ENCODE results near the gene FAHD1. TPM values are rescaled to one million over a fixed set of nuclear protein-coding genes. Genes with fewer than 3 reads are reported as not detected.

FAHD1 gene
- total and polyA plus RNA-seq, 4 donors: 42.7 to 84.2 (median 61.4) TPM

GRCh38 chr16:1786242-1787055, 40.6 kb upstream of the FAHD1 start:
- no peak for TF ChIP-seq FOXA1 (IDR thresholded peaks at IDR 0.05)
- no peak for TF ChIP-seq MAX (IDR thresholded peaks at IDR 0.05)
- TF ChIP-seq SP1 (IDR thresholded peaks at IDR 0.05): no peak
- no peak for TF ChIP-seq REST (IDR thresholded peaks at IDR 0.05)
- no peak for TF ChIP-seq GABPA (IDR thresholded peaks at IDR 0.05 in 1 of 2, conservative IDR thresholded peaks at IDR 0.05 in 1 of 2)
- no peak for TF ChIP-seq TAF1 (conservative IDR thresholded peaks at IDR 0.05)
- no peak for TF ChIP-seq HNF4A (conservative IDR thresholded peaks at IDR 0.05)
- no peak for TF ChIP-seq ATF3 (IDR thresholded peaks at IDR 0.05)
- no peak for TF ChIP-seq JUND (IDR thresholded peaks at IDR 0.05)
- TF ChIP-seq EGR1 (IDR thresholded peaks at IDR 0.05; ENCODE audit: low read depth in 2 of 2): no peak
- TF ChIP-seq NR2F2 (IDR thresholded peaks at IDR 0.05): no peak
- Histone ChIP-seq H3K4me1 (ENCODE audit: control insufficient read depth in 4 of 4, insufficient read depth in 4 of 4, low read length in 3 of 4) (peaks cover 8 to 61% (median 39%) of the 10 kb centered on the region in 4 donors), H3K9me3 (ENCODE audit: control insufficient read depth in 4 of 4, low read length in 3 of 4) (no peaks in the 10 kb centered on the region), H3K27me3 (ENCODE audit: control insufficient read depth in 4 of 4, insufficient read depth in 4 of 4, low read length in 3 of 4) (no peaks in the 10 kb centered on the region), H3K9ac (ENCODE audit: low read depth in 1 of 2, low read length in 2 of 2) (no peak overlapping the region), H3K36me3 (ENCODE audit: control insufficient read depth in 4 of 4, insufficient read depth in 3 of 4, low read depth in 1 of 4, low read length in 3 of 4) (peaks cover 0 to 34% (median 5%) of the 10 kb centered on the region in 4 donors), H3K4me3 (ENCODE audit: low read depth in 1 of 3, low read length in 3 of 3) (no peak overlapping the region), H3K27ac (ENCODE audit: low read depth in 1 of 2, low read length in 2 of 2) (no peak overlapping the region)
- DNase-seq (ENCODE audit: low spot score): no peak
- 91% methylated on average over 51 of the region's 51 CpGs for WGBS

- H3K9me3 ChIP-seq (ENCODE audit: control insufficient read depth in 4 of 4, low read length in 3 of 4): no peaks in the 10 kb centered on the region
- peaks cover 0 to 34% (median 5%) of the 10 kb centered on the region in 4 donors for H3K36me3 ChIP-seq (ENCODE audit: control insufficient read depth in 4 of 4, insufficient read depth in 3 of 4, low read depth in 1 of 4, low read length in 3 of 4)
- DNase-seq (ENCODE audit: low spot score): no peak
- no peak overlapping the region for H3K4me3 ChIP-seq (ENCODE audit: low read depth in 1 of 3, low read length in 3 of 3)
- TF ChIP-seq CTCF (IDR thresholded peaks at IDR 0.05; ENCODE audit: low read depth, low read length, missing input control): no peak
- no peak for TF ChIP-seq HNF4G (IDR thresholded peaks at IDR 0.05)
- no peak for TF ChIP-seq FOXA2 (IDR thresholded peaks at IDR 0.05)
- no peak for TF ChIP-seq FOXA1 (IDR thresholded peaks at IDR 0.05)
- no peak for TF ChIP-seq RAD21 (IDR thresholded peaks at IDR 0.05)
- TF ChIP-seq YY1 (IDR thresholded peaks at IDR 0.05): no peak
- TF ChIP-seq GABPA (IDR thresholded peaks at IDR 0.05 in 1 of 2, conservative IDR thresholded peaks at IDR 0.05 in 1 of 2): no peak
- no peak for TF ChIP-seq TAF1 (conservative IDR thresholded peaks at IDR 0.05)
- TF ChIP-seq SP1 (IDR thresholded peaks at IDR 0.05): no peak
- no peak for TF ChIP-seq REST (IDR thresholded peaks at IDR 0.05)
- no peak for TF ChIP-seq HNF4A (conservative IDR thresholded peaks at IDR 0.05)
- TF ChIP-seq RXRA (IDR thresholded peaks at IDR 0.05): no peak
- TF ChIP-seq EGR1 (IDR thresholded peaks at IDR 0.05; ENCODE audit: low read depth in 2 of 2): no peak
- no peak for TF ChIP-seq ZBTB33 (IDR thresholded peaks at IDR 0.05)
- TF ChIP-seq JUND (IDR thresholded peaks at IDR 0.05): no peak
- TF ChIP-seq MAX (IDR thresholded peaks at IDR 0.05): no peak
- no peak for TF ChIP-seq ATF3 (IDR thresholded peaks at IDR 0.05)
- no peak for TF ChIP-seq NR2F2 (IDR thresholded peaks at IDR 0.05)
- H3K27me3 ChIP-seq (ENCODE audit: control insufficient read depth in 4 of 4, insufficient read depth in 4 of 4, low read length in 3 of 4): no peaks in the 10 kb centered on the region
- no peak overlapping the region for H3K27ac ChIP-seq (ENCODE audit: low read depth in 1 of 2, low read length in 2 of 2)
- H3K4me1 ChIP-seq (ENCODE audit: control insufficient read depth in 4 of 4, insufficient read depth in 4 of 4, low read length in 3 of 4): peaks cover 7 to 62% (median 41%) of the 10 kb centered on the region in 4 donors
- H3K9ac ChIP-seq (ENCODE audit: low read depth in 1 of 2, low read length in 2 of 2): no peak overlapping the region
- WGBS: 94% methylated on average over 6 of the region's 6 CpGs
Measured at GRCh38 chr16:1787056-1787321, 40.0 kb upstream of the FAHD1 start.

Measured in liver (tissue), 9 donors.